H9 (cell line): Measurements from ENCODE around the gene R3HDM2. TPM values are rescaled to one million over a fixed set of nuclear protein-coding genes. Genes with fewer than 3 reads are reported as not detected.

ENCODE experiments used
- DNase-seq: peaks from one replicate; pipeline ENCODE4 v3.0.0-alpha.2; 2017
- H2AFZ ChIP-seq: one replicate; pipeline ENCODE4 v1.6.1; 2013; ENCODE audit warnings: mild to moderate bottlenecking, low read length, control low read depth, moderate library complexity
- H2AK5ac ChIP-seq: 2 replicates; pipeline ENCODE4 v1.6.1; 2013; ENCODE audit warnings: low read length, control low read depth, mixed read lengths; ENCODE audit not compliant: insufficient read length
- H2BK120ac ChIP-seq: one replicate; pipeline ENCODE4 v1.6.1; 2013; ENCODE audit warnings: low read depth, mild to moderate bottlenecking, low read length, control low read depth, inconsistent platforms; ENCODE audit not compliant: poor library complexity, severe bottlenecking
- H2BK12ac ChIP-seq: 2 replicates; pipeline ENCODE4 v1.6.1; 2013; ENCODE audit warnings: low read length, control low read depth, mixed read lengths, low read depth; ENCODE audit not compliant: insufficient read length
- H2BK15ac ChIP-seq: 2 replicates; pipeline ENCODE4 v1.6.1; 2013; ENCODE audit warnings: low read depth, low read length, control low read depth
- H2BK20ac ChIP-seq: one replicate; pipeline ENCODE4 v1.6.1; 2013; ENCODE audit warnings: low read depth, mild to moderate bottlenecking, low read length, control low read depth, inconsistent platforms; ENCODE audit not compliant: poor library complexity, severe bottlenecking
- H2BK5ac ChIP-seq: 2 replicates; pipeline ENCODE4 v1.6.1; 2013; ENCODE audit warnings: low read length, control low read depth, mixed read lengths; ENCODE audit not compliant: insufficient read length
- H3K14ac ChIP-seq: 2 replicates; pipeline ENCODE4 v1.6.1; 2013; ENCODE audit warnings: low read length, control low read depth; ENCODE audit not compliant: insufficient read depth
- H3K18ac ChIP-seq: 2 replicates; pipeline ENCODE4 v1.6.1; 2013; ENCODE audit warnings: low read depth, mild to moderate bottlenecking, mixed read lengths, low read length, control low read depth; ENCODE audit not compliant: insufficient read length
- H3K23ac ChIP-seq: 2 replicates; pipeline ENCODE4 v1.6.1; 2013; ENCODE audit warnings: low read length, control low read depth, mixed read lengths, low read depth; ENCODE audit not compliant: insufficient read length
- H3K23me2 ChIP-seq: 2 replicates; pipeline ENCODE4 v1.6.1; 2013; ENCODE audit warnings: low read depth, mild to moderate bottlenecking, mixed read lengths, low read length, control low read depth; ENCODE audit not compliant: insufficient read length, poor library complexity, severe bottlenecking
- H3K27ac ChIP-seq: 2 replicates; pipeline ENCODE4 v1.5.1; 2013; ENCODE audit warnings: low read length, control low read depth, mixed read lengths, low read depth; ENCODE audit not compliant: insufficient read length
- H3K27me3 ChIP-seq: 2 replicates; pipeline ENCODE4 v1.6.1; 2013; ENCODE audit warnings: low read length, control low read depth, inconsistent platforms; ENCODE audit not compliant: insufficient read depth
- H3K4ac ChIP-seq: 2 replicates; pipeline ENCODE4 v1.6.1; 2013; ENCODE audit warnings: low read depth, mild to moderate bottlenecking, control low read depth, inconsistent platforms, low read length, moderate library complexity
- H3K4me1 ChIP-seq: 2 replicates; pipeline ENCODE4 v1.6.1; 2013; ENCODE audit warnings: low read length, control low read depth, inconsistent platforms; ENCODE audit not compliant: insufficient read depth
- H3K4me2 ChIP-seq: 2 replicates; pipeline ENCODE4 v1.6.1; 2013; ENCODE audit warnings: low read length, control low read depth, mixed read lengths; ENCODE audit not compliant: insufficient read length, insufficient read depth
- H3K56ac ChIP-seq: 2 replicates; pipeline ENCODE4 v1.6.1; 2013; ENCODE audit warnings: low read depth, mild to moderate bottlenecking, mixed read lengths, low read length, control low read depth; ENCODE audit not compliant: insufficient read length
- H3K79me1 ChIP-seq: 2 replicates; pipeline ENCODE4 v1.6.1; 2013; ENCODE audit warnings: low read depth, mild to moderate bottlenecking, moderate library complexity, low read length, control low read depth, inconsistent platforms; ENCODE audit not compliant: insufficient read depth, poor library complexity, severe bottlenecking
- H3K79me2 ChIP-seq: 2 replicates; pipeline ENCODE4 v1.6.1; 2013; ENCODE audit warnings: low read length, control low read depth, inconsistent platforms; ENCODE audit not compliant: insufficient read depth
- H3K9ac ChIP-seq: 2 replicates; pipeline ENCODE4 v1.6.1; 2013; ENCODE audit warnings: low read length, control low read depth, mixed read lengths; ENCODE audit not compliant: insufficient read length; ENCODE audit errors: extremely low read depth
- H3K9me3 ChIP-seq: one replicate; pipeline ENCODE4 v1.6.1; 2013; ENCODE audit warnings: low read depth, low read length, inconsistent platforms; ENCODE audit not compliant: control insufficient read depth
- H3T11ph ChIP-seq: one replicate; pipeline ENCODE4 v1.6.1; 2013; ENCODE audit warnings: mild to moderate bottlenecking, low read length, control low read depth, inconsistent platforms
- H4K20me1 ChIP-seq: one replicate; pipeline ENCODE4 v1.6.1; 2013; ENCODE audit not compliant: control insufficient read depth, insufficient read length, insufficient read depth
- H4K5ac ChIP-seq: 2 replicates; pipeline ENCODE4 v1.6.1; 2013; ENCODE audit warnings: low read depth, mild to moderate bottlenecking, mixed read lengths, low read length, control low read depth; ENCODE audit not compliant: insufficient read length
- H4K8ac ChIP-seq: replicated peaks from 2 replicates; pipeline ENCODE4 v1.6.1; 2013; ENCODE audit warnings: low read length, control low read depth, mixed read lengths, low read depth; ENCODE audit not compliant: insufficient read length
- H4K91ac ChIP-seq: 2 replicates; pipeline ENCODE4 v1.6.1; 2013; ENCODE audit warnings: low read depth, mild to moderate bottlenecking, moderate library complexity, mixed read lengths, low read length, control low read depth; ENCODE audit not compliant: insufficient read length
- H3K27ac Mint-ChIP-seq, 3 experiments: 2 replicates in 2 of 3; 3 replicates in 1 of 3; pipeline ENCODE4 v1.8.0; 2020 to 2021; ENCODE audit warnings: mixed read lengths in 3 of 3, mild to moderate bottlenecking in 1 of 3, moderate library complexity in 1 of 3
- H3K27me3 Mint-ChIP-seq: 2 replicates; pipeline ENCODE4 v1.8.0; 2021; ENCODE audit warnings: low read depth, mild to moderate bottlenecking, moderate library complexity, mixed read lengths
- H3K36me3 Mint-ChIP-seq, 3 experiments: 2 replicates in 2 of 3; 3 replicates in 1 of 3; pipeline ENCODE4 v1.8.0; 2020 to 2021; ENCODE audit warnings: low read depth in 3 of 3, mixed read lengths in 3 of 3; ENCODE audit not compliant: insufficient read depth in 1 of 3
- H3K4me1 Mint-ChIP-seq, 2 experiments: 2 replicates each; pipeline ENCODE4 v1.8.0; 2020; ENCODE audit warnings: mixed read lengths in 2 of 2
- H3K4me3 Mint-ChIP-seq, 2 experiments: 2 replicates in 1 of 2; 3 replicates in 1 of 2; pipeline ENCODE4 v1.8.0; 2020 to 2021; ENCODE audit warnings: mild to moderate bottlenecking in 2 of 2, mixed read lengths in 2 of 2, moderate library complexity in 1 of 2
- H3K9me3 Mint-ChIP-seq, 2 experiments: 2 replicates in 1 of 2; 3 replicates in 1 of 2; pipeline ENCODE4 v1.8.0; 2020; ENCODE audit warnings: mild to moderate bottlenecking in 2 of 2, mixed read lengths in 2 of 2, moderate library complexity in 1 of 2
- WGBS: extraction: QIAGEN DNeasy Blood & Tissue Kit; methylation state at CpG from one replicate; pipeline ENCODE4 v1.1.7; 2013; ENCODE audit warnings: missing lambda C conversion rate, low lambda C conversion rate, mixed read lengths; ENCODE audit not compliant: insufficient read length; ENCODE audit errors: extremely low coverage; 5-methylcytosine and 5-hydroxymethylcytosine counted together
- total RNA-seq: library from RNA; stranded (reverse); gene quantifications from 2 replicates; pipeline ENCODE4 v1.2.1, GENCODE V29; 2021
- TF ChIP-seq, protein P1 (sequence below): fragments of 200-600 bp; sonication (generic); conservative IDR thresholded peaks from 3 replicates; pipeline ENCODE4 v1.8.0; 2021; ENCODE audit warnings: antibody characterized with exemption, mild to moderate bottlenecking

Gene R3HDM2
- total RNA-seq, 1 experiment from 2014 or later: 43.9 TPM

DNA sequence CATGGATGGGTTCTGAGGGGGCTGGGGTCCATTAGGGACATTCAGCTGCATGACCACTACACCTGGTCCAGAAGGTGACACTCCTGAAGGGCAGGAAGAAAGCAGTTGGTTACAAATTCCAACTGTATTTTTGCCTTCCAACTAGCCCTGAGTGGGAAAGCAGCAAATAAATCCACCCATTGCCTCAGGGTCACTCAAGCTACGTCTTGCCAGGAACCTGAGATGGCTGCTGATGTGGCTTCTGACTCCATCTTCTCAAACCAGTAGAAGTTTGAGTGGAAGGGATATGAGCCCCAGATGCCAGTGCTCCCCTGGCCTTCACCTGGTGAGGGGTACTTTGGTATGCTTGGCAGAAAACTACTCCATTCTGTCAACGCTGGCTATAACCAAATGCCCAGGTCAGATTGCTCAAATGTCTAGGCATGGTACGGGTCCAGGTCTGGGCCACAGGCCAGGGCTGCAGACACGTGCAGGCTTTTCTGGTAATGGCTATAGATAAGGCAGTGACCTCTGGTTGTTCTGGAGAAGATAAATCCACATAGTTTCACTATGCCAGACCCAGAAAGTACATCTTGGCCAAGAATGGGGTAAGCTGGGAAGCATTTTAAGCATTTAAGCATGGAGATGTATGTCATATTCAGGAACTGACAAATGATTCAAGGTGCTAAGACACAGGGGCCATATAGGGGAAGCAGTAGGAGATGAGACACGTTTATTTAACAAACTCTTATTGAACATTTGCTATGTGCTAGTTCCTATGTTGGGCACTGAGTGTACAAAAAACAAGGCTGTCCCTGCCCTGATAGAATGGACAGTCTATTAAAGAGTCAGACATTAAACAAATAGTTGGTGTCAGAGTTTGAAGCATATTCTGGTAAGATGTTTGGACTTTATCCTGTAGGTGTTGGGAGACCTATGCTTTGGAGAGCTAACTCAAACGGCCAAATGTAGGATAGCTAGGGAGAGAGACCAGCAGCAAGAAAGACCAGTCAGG is 171.6 kb downstream of the R3HDM2 start:
- H3K9ac ChIP-seq: no peak overlapping the region
- no peaks in the 10 kb centered on the region; the same call in 1 of the 2 replicates for H3K4me1 ChIP-seq

More for the DNA sequence above, 171.6 kb downstream of the R3HDM2 start:
- H3K23me2 ChIP-seq: no peaks in the 10 kb centered on the region
- H2BK20ac ChIP-seq: no peak overlapping the region
- WGBS: no CpG with 5 or more reads among the region's 6 CpGs
- H3T11ph ChIP-seq: no peak overlapping the region
- no peak overlapping the region for H2BK12ac ChIP-seq
- H3K9me3 Mint-ChIP-seq: no peaks in the 10 kb centered on the region
- H3K79me1 ChIP-seq: no peaks in the 10 kb centered on the region
- DNase-seq: no peak
- no peak overlapping the region for H3K23ac ChIP-seq
- H3K9me3 ChIP-seq: no peaks in the 10 kb centered on the region
- no peak overlapping the region for H2AFZ ChIP-seq
- H3K4me1 Mint-ChIP-seq: peaks cover 12 to 23% of the 10 kb centered on the region in 2 experiments
- no peak overlapping the region for H3K4me3 Mint-ChIP-seq
- H4K8ac ChIP-seq: no peak overlapping the region
- H3K4ac ChIP-seq: no peak overlapping the region
- no peak overlapping the region for H2BK120ac ChIP-seq
- no peaks in the 10 kb centered on the region for H3K27me3 ChIP-seq
- H3K27ac ChIP-seq: no peak overlapping the region
- H4K5ac ChIP-seq: no peak overlapping the region
- no peak overlapping the region for H3K27ac Mint-ChIP-seq
- H4K91ac ChIP-seq: no peak overlapping the region
- TF ChIP-seq, protein P1, sequence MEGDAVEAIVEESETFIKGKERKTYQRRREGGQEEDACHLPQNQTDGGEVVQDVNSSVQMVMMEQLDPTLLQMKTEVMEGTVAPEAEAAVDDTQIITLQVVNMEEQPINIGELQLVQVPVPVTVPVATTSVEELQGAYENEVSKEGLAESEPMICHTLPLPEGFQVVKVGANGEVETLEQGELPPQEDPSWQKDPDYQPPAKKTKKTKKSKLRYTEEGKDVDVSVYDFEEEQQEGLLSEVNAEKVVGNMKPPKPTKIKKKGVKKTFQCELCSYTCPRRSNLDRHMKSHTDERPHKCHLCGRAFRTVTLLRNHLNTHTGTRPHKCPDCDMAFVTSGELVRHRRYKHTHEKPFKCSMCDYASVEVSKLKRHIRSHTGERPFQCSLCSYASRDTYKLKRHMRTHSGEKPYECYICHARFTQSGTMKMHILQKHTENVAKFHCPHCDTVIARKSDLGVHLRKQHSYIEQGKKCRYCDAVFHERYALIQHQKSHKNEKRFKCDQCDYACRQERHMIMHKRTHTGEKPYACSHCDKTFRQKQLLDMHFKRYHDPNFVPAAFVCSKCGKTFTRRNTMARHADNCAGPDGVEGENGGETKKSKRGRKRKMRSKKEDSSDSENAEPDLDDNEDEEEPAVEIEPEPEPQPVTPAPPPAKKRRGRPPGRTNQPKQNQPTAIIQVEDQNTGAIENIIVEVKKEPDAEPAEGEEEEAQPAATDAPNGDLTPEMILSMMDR: no peak
- H4K20me1 ChIP-seq: no peaks in the 10 kb centered on the region
- no peak overlapping the region for H3K14ac ChIP-seq
- no peak overlapping the region for H2BK15ac ChIP-seq
- H3K4me2 ChIP-seq: no peak overlapping the region
- no peaks in the 10 kb centered on the region for H3K79me2 ChIP-seq
- H2BK5ac ChIP-seq: no peak overlapping the region
- no peaks in the 10 kb centered on the region for H3K27me3 Mint-ChIP-seq
- H3K18ac ChIP-seq: no peak overlapping the region
- H3K36me3 Mint-ChIP-seq: peaks cover 0 to 43% (median 24%) of the 10 kb centered on the region in 3 experiments; a peak in 6 of 7 replicates
- no peak overlapping the region for H2AK5ac ChIP-seq
- no peak overlapping the region for H3K56ac ChIP-seq
